ENCODE results near the gene THAP6. TPM values are rescaled to one million over a fixed set of nuclear protein-coding genes. Genes with fewer than 3 reads are reported as not detected.
"Not testable (repeated sequence)": the region's sequence is repeated elsewhere in the genome, so short reads cannot be mapped to it uniquely, and the experiment has no call there.

Gene THAP6, protein sequence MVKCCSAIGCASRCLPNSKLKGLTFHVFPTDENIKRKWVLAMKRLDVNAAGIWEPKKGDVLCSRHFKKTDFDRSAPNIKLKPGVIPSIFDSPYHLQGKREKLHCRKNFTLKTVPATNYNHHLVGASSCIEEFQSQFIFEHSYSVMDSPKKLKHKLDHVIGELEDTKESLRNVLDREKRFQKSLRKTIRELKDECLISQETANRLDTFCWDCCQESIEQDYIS
- polyA plus RNA-seq (ENCODE audit: insufficient read length in 10 of 10) = 10 to 100 TPM in 9 of 10 donors, 1 to 10 TPM in 1; 9.9 to 29.5 (median 13.1) TPM
- long read RNA-seq, donor 1 = 0 reads
- long read RNA-seq, donor 2, partial matches to known transcripts = 5 of 7 reads
- long read RNA-seq, donor 2, other reads (novel, unspliced or antisense) = 0 of 7 reads
- long read RNA-seq, donor 3 = 0 reads
- long read RNA-seq, donor 4, partial matches to known transcripts = 0 of 3 reads
- long read RNA-seq, donor 4, other reads (novel, unspliced or antisense) = 0 of 3 reads
- long read RNA-seq, donor 5, partial matches to known transcripts = 0 of 6 reads
- long read RNA-seq, donor 5, other reads (novel, unspliced or antisense) = 0 of 6 reads
- long read RNA-seq, donor 6 = 0 reads
- long read RNA-seq, donor 7, partial matches to known transcripts = 0 of 3 reads
- long read RNA-seq, donor 7, other reads (novel, unspliced or antisense) = 0 of 3 reads
- long read RNA-seq, donor 8, partial matches to known transcripts = 0 of 8 reads
- long read RNA-seq, donor 8, other reads (novel, unspliced or antisense) = 8 of 8 reads
- long read RNA-seq, donor 9, partial matches to known transcripts = 0 of 2 reads
- long read RNA-seq, donor 9, other reads (novel, unspliced or antisense) = 0 of 2 reads

DNA sequence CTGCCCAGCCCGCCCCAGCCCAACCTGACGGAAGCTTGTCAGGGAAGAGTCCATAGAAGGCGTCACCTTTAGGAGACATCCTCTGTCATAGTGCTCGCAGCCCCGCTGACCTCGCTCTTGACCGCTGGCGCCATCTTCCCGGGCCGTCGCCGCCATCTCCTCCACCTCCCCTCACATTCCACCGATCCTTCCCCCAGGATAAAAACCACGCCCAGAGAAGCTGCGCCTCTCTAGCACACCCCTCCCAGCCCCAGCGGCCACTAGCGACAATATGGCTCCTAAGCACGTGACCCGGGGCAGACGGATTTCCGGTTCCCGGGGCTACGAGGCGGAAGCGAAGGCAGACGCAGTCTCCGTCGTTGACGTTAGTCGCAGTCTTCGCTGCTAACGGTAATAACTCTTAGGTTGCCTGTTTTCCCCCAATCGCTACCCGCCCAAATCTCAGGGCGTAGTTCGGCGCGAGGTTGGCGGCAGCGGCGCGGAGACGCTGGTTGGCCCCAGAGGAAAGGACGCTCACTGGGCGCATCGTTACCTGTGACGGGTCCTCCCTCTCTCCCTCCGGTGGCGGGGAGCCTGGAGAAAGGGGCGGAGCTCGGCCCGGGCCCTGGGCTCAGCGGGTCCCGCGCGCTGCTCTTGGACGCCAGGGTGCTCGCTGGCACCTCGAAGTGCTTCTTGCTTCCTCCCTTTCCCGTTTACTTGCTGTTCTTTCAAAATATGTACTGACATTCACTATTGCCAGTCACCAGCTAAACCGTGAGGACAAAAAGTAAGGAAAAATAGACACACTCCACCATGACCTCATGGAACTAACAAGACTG lies at the start of gene THAP6, which contains the start of gene RCHY1:
TSS of gene THAP6 (plus strand) at position 343 of the 818 bp plus-strand sequence. CDS start 980 bp downstream, outside the sequence.
TSS of gene RCHY1 (minus strand) at position 273 of the 818 bp plus-strand sequence. CDS start at position 156, 117 bp downstream.
- peak; percentile 95 to 99 (median 96) for DNase-seq

DNA sequence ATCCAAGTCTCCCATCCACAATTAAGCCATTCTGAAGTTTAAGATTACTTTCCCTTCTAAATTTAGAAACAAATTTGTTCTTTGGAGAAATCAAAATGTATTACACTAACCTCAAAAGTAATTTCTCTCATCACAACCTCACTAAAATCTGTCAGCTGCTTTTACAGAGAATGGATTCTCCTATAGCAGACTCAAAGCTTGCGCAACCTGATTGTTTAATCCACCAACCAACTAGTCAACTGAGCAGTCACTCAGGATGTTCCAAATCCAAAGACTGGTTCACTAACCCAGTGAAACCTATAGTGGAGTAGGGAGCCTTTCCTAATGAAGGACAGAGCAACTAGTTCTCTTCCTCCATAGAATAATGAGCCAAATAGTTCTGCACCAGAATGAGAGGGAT lies 44.4 kb upstream of the THAP6 start:
- no peak for DNase-seq

DNA sequence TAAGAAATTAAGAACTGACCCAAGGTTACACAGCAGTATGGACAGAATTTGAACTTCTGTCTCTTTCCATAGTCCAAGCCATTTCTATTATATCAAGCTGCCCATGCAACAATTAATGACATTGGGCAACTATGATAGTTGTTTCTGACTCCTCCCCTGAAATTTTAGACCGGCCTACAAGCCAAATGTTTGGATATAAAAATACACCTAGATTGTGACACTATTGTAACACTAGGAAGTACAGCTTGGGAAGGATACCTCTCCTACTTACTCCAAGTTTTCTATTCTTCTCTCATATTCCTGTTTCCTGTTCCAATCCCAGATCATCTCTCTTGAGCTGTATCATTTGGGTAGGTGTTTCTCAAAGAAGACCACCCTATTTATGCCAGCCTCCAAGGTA lies 43.5 kb upstream of the THAP6 start:
- no peak for DNase-seq

DNA sequence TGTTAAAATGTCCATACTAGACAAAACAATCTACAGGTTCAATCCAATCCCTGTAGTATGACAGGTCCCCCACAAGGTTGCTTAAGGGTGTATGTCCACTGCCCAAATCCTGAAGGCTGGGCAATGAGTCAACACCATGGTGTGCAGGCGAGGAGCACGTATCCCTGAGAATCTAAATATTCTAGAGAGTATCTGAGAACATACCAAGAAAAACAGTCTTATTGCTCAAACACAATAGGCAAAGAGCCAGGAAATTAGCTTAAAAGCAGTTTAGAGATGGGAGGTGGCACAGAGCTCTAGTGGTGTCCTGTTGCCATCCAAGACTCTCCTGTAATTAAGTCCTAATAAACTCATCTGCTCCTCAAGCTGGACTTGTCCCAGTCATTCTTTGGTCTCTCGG lies 37.1 kb upstream of the THAP6 start:
- DNase-seq = no peak

DNA sequence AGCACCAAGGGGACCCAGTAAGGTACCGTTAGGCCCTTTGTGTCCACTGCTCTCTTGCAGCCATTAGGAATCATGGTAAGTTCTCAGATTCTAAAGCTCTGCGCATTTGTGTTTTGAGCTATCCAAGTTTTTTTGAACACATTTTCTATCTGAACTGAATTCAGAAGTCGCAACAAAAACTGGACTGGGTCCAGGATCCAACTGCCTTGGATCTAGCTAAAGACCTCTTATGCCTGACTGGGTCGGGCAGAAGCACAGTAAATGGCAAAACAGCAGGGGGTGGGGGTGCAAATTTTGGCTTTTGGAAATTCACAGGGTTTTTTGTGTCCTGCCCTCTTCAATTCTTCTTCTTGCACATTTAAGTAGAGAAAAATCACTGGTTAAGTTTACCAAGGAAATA lies 30.1 kb upstream of the THAP6 start:
- DNase-seq = peak in 1 of 3 donors; percentile 9

DNA sequence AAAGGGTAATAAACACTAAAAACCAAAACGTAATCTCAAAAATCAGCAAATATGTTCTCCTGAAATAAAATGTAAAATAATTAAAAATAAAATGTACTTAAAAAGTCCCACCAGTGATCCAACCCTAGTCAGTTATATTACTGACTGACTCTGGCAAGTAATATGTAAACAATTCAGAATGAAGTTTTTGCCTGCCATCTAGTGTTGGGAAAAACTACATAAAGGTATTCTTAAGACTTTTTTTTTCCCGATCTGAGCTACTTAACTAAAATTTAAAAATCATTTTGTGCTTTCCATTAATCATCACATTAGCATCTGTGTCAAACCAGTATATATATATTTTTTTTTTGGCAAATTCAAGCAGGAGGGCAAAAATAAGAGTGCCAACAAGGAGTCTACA lies 24.1 kb upstream of the THAP6 start:
- DNase-seq = peak in 2 of 3 donors; percentile 23 to 51

DNA sequence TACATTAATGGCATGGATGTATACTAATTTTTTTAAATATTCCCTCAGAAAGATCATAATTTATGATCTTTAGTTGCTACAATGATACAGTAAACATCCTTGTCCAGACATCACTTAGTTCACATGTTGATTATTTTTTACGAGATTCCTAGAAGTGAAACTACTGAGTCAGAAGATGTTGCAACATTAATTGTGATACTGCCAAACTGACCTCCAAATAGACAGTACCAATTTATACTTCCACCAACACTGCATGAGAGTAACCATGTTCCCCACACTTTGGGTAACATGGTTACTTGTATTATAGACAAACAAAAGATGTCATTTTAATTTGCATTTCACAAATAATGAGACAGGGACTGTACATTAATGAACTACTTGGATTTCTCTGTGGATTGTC lies 19.7 kb upstream of the THAP6 start:
- DNase-seq = peak in 1 of 3 donors; percentile 13

DNA sequence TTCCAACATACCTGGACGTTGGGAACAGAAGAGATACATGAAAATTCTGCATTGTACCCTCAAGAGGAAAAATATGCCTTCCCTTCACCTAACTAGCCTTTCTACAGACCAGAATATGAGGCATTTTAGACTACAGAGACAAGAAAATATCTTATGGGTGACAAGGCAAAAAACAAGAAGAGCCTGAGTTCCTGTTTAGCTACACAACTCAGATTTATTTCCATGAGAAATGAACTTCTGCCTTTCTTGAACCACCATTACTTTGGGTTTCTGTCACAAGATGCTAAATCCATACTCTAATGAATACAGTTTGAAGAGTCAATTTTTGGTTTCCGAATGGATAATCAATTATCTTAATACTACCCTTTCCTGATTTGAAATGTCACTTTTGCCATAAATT lies 18.8 kb upstream of the THAP6 start:
- DNase-seq = no peak

DNA sequence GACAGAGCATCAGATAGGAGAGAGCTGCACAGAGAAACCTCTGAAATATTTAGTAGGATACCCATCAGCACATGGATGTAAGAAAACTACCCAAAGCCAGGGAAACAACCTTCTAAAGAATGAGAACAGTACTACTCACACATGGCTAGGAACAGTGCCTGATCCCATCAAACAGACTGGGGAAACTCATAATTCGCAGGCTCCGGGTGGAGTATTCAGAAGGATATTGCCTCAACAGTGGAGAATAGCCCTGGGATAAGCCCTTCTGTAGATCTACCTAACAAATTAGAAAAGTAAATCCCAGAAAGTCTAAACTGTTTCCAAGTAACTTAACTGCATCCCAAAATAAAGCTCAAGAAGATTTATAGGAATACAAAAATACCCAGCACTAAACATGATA lies 17.9 kb upstream of the THAP6 start:
- no peak for DNase-seq

DNA sequence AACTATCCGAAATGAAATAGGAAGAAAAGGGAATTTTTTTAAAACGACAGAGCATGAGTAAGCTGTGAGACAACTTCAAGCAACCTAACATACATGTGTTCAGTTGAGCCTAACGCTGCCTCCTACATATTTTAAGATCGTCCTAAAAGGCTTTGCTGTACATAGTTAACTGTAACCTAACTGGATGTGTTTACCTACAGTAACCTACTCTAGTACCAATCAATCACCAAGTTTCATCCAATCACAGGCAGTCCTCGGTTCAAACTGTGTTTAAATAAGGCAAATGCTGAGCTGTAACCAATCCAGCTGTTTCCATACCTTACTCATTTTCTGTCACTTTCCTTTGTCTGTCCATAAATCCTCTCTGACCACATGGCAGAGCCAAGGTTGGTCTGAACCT lies 17.1 kb upstream of the THAP6 start:
- DNase-seq = no peak

DNA sequence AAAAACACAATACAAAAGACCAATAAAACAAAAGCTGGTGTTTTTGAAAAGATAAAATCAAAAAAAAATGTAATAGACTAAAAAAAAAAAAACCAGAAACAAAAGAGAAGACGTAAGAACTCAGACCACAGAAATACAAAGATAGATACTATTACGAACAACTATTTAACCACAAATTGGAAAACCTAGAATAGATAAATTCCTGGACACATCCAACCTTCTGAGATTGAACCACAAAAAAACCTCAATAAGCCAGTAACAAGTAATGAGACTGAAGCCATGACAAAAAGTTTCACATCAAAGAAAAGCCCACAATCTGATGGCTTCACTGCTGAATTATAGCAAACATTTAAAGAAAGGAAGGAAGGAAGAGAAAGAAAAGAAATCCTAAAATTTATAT lies 16.2 kb upstream of the THAP6 start:
- no peak for DNase-seq

DNA sequence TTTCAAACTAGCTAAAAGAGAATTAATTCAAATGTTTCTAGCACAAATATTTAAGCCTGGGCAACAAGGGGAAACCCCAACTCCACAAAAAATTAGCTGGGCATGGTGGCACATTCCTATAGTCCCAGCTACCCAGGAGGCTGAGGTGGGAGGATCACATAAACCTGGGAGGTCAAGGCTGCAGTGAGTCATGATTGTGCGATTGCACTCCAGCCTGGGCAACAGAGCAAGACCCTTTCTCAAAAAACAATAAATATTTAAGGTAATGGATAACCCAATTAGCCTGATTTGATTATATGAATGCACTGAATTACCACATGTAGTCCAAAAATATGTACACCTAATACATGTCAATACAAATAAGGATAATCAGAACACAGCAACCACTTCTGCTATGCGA lies 14.4 kb upstream of the THAP6 start:
- DNase-seq = no peak

DNA sequence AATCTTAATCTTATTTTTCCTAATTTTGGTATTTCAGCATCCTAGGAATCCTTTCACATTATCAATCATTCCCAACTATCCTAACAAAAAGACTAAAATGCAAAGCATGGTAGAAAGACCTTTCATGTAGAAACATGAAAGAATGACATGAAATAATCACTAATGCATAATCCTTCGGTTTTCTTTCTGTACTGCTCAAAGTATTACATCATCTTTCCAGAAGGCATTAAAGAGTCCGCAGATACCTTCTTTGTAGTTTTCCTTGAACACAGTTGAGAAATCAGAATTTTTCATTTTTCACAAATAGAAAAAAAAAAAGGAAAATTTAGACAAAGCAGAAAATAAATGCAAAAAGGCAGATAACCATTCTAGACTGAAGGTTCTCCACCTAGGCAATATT lies 11.6 kb upstream of the THAP6 start:
- DNase-seq = no peak

DNA sequence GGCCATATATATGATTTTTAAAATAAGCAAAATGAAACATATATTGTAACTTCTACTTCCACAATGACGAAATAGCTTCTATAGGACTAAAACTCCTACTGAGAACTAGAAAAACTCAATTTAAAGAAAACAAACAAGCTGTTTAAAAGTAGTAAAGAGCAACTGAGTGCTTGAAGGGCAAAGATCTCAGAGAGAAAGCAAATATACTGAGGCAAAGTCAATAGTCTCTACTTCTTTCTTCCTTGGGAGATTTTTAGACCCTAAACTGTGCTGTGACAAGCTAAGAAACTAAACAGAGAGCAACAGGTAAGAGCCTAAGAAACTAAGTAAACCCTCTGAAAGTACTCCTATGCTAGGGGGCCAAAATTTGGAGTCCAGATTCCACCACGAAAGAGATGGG lies 8.6 kb upstream of the THAP6 start:
- DNase-seq = no peak

DNA sequence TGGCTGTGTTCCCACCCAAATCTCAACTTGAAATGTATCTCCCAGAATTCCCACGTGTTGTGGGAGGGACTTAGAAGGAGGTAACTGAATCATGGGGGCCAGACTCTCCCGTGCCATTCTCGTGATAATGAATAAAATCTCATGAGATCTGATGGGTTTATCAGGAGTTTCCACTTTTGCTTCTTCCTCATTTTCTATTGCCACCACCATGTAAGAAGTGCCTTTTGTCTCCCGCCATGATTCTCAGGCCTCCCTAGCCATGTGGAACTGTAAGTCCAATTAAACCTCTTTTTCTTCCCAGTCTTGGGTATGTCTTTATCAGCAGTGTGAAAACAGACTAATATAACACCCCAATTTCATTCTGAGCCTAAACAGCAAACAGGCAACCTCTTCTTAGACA lies 4.7 kb upstream of the THAP6 start:
- DNase-seq = not testable (repeated sequence)

DNA sequence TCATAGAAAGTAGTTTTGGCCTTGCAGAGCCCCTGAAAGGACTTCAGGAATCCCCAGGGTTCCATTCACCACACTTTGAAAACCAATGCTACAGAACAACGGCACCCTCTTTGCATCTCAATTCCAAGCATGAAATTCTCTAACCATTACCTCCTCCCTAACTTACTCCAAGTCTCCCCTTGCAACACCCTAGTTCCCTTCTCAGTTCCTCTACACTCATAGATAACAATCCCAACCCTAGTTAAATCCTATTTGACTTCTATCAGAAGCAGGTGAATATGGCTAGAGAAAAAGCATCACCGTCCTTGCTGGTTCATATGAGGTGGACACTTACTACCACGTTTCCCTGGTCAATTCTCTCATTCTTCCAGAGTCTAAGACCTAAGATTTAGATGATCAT lies 2.4 kb upstream of the THAP6 start:
- DNase-seq = peak in 1 of 3 donors; percentile 11

DNA sequence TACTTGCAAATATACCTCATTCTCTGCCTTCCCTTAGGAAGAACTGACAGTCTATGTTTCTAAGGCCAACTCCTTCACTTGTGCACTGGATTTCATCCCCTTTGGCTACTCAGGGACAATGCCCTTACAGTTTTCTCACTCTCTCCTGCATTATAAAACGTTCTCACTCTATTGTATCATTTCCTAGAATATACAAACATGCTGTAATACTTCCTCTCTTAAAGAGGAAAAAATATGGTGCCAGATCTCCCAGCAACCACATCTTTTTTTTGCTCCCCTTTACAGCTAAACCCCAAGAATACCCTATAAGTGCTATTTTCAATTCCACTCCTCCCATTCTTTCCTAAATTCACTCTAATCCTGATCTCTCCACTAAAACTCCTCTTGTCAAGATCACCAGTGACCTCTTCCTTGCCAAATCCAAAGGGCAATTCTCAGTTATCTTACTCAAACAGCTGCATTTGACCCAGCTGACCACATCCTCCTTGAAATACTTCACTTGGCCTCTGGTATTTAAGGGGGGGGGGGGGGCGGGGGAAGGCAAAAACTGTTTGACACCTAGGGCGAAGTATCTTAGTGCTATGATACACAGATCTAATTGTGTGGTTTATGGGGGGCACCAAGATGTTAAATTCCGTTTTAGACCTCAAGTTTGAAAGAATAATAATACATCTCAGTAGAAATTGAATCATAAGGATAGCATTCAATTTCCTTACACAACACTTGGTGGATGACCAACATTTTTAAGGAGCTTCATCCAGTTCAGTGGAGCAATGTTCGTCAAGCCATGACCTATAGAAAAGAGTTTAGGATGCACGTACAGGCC lies 1.7 kb upstream of the THAP6 start:
- DNase-seq = peak in 2 of 3 donors; percentile 6 to 36

DNA sequence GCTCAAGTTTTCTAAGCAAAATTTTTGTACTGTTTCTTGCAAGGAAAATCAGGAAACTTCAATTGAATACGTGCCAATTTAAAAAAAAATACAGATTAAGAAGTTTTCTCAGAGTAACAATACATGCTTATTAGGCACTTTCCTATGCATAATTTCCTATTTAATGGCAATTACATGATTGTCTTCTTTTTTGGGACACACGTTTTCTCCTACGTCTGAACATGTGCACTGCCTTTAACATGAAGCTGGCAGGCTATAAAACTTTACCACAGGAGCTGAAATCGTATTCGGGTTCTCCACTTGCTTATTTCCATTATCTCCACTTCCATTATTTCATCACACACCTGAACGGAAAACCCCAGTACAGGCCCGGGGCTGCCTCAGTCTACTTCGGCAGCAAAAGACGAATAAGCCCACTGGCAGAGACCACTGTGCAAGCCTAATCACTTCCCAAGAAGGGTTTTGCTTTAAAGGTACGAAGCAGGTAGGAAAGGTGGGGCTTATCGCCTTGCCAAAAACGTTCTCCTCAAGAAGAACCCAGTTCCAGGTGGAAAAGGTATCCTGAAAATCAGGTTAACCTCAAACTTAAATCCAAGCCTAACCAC lies 645 bp upstream of the THAP6 start:
- DNase-seq = peak in 2 of 3 donors; percentile 32 to 70

DNA sequence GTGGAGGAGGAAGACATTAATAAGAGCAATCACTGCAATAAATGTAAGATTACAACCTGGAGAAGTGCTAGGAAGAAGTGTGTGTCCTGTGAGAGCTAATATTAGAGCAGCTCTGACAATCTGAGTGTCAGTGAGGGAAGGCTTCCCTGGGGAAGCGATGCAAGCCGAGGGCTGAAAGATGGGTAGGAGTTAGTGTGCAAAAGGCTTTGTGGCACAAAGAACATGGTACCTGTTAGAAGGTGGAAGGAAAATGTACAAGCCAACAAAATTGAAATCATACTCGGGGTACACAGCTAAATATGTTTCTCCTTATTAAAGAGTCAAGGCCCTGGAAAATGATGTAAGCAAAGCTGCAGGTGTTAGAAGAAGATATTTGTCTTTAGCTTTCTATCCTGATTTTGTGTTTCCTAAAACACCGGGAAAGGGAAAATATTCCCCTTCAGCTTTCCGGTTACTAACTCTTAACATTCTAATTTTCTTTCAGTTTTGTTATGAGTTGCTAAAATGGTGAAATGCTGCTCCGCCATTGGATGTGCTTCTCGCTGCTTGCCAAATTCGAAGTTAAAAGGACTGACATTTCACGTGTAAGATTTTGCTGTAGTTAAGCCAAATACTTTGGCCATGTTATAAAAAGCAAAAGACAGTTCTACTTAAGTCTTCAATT lies 808 bp downstream of the THAP6 start:
- DNase-seq = no peak

DNA sequence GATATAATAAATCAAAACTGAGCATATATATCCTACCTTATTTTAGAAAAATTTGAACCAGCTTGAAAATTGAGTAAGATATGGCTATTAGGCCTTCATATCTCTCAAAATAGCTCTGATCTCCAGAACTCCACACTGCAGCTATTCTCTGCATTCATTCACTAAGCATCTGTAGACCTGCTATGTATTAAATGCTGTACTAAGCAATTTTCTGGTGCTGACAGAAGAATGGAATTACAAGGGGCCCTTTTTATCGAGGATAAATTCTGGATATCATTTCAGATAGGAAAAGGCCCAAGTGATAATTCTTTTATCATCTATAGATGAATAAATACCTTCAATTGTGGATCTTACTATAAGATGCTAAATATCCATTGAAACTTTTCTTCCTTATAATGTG lies 1.9 kb downstream of the THAP6 start:
- DNase-seq = no peak

Measured in muscle of back (tissue), 13 donors.